Lower leg skin (tissue), 4 donors: ENCODE data around the gene GABPB2. TPM values are rescaled to one million over a fixed set of nuclear protein-coding genes. Genes with fewer than 3 reads are reported as not detected.

Source experiments
- DNase-seq, 2 donors: peaks; one replicate each; pipeline ENCODE4 v3.0.0-alpha.2; 2019; ENCODE audit warnings: low spot score in 2 of 2
- H3K4me3 ChIP-seq: fragments of 200-600 bp; sonication (generic); 2 replicates; pipeline ENCODE4 v1.5.1; 2017; ENCODE audit warnings: mild to moderate bottlenecking, low read depth; ENCODE audit not compliant: poor library complexity, severe bottlenecking
- CTCF ChIP-seq, 3 donors: fragments of 450-650 bp; IDR thresholded peaks; one replicate each; pipeline ENCODE4 v1.5.1; 2016; ENCODE audit warnings: antibody characterized with exemption in 3 of 3, mild to moderate bottlenecking in 3 of 3, moderate library complexity in 2 of 3
- POLR2A ChIP-seq, 2 donors: fragments of 450-650 bp; IDR thresholded peaks; one replicate each; pipeline ENCODE4 v1.6.1; 2016 to 2017; ENCODE audit warnings: antibody characterized with exemption in 2 of 2, mild to moderate bottlenecking in 1 of 2, moderate library complexity in 1 of 2
- WGBS, 2 donors: methylation state at CpG; one replicate each; pipeline ENCODE4 v1.1.5; 2018; 5-methylcytosine and 5-hydroxymethylcytosine counted together
- intact Hi-C: fragments of 100-400 bp; cut with DNase I; formaldehyde crosslinking; loops from one replicate; pipeline ENCODE4 v1.15.0; 2023; ENCODE audit warnings: low total_unique reads
- total RNA-seq, 4 donors: library from RNA; depleted of rRNA; stranded (reverse); fragments of >200 nt; gene quantifications; one replicate each; pipeline ENCODE4 v1.1.0, GENCODE V29; 2016

Gene GABPB2
- total RNA-seq, 4 donors from 2014 or later, result 8.1 to 16.6 (median 11.0) TPM

- WGBS, 2 donors, result 82 to 85% methylated on average over 5 of the region's 5 CpGs
- DNase-seq, result no peak
- TF ChIP-seq CTCF (IDR thresholded peaks at IDR 0.05), result no peak
- TF ChIP-seq POLR2A (IDR thresholded peaks at IDR 0.05), result no peak
- no peak overlapping the region for H3K4me3 ChIP-seq
- intact Hi-C loops, result no loop called here
Measured at GRCh38 chr1:151171190-151171589, 100.6 kb downstream of the GABPB2 start.

Other genes with a start within 250 kb of the GABPB2 start
- 10 to 100 TPM; 32.8 to 50.8 (median 45.0) TPM for gene ARNT, start 194.2 kb upstream of the GABPB2 start, total RNA-seq
- not detected for gene CTXND2, start 183.6 kb upstream of the GABPB2 start, total RNA-seq
- 10 to 100 TPM; 23.5 to 38.1 (median 32.8) TPM for gene SETDB1, start 144.4 kb upstream of the GABPB2 start, total RNA-seq
- 10 to 100 TPM; 28.8 to 50.1 (median 41.3) TPM for gene CERS2, start 95.9 kb upstream of the GABPB2 start, total RNA-seq
- gene ANXA9, start 88.5 kb upstream of the GABPB2 start, total RNA-seq, result 100 to 1,000 TPM in 1 of 4 donors, 10 to 100 TPM in 3; 55.1 to 103 (median 82.4) TPM
- 10 to 100 TPM; 28.5 to 36.6 (median 30.8) TPM for gene MINDY1, start 63.9 kb upstream of the GABPB2 start, total RNA-seq
- 10 to 100 TPM; 12.9 to 30.7 (median 22.9) TPM for gene PRUNE1, start 62.3 kb upstream of the GABPB2 start, total RNA-seq
- 100 to 1,000 TPM; 220 to 297 (median 254) TPM for gene BNIPL, start 34.2 kb upstream of the GABPB2 start, total RNA-seq
- 1 to 10 TPM; 3.1 to 4.6 (median 3.6) TPM for gene C1orf56, start 23.0 kb upstream of the GABPB2 start, total RNA-seq
- gene CDC42SE1, start 11.1 kb upstream of the GABPB2 start, total RNA-seq, result 10 to 100 TPM; 88.8 to 93.5 (median 92.0) TPM
- gene MLLT11, start 10.4 kb upstream of the GABPB2 start, total RNA-seq, result 1 to 10 TPM in 1 of 4 donors, under 1 TPM in 3; 0.47 to 1.6 (median 0.70) TPM
- 10 to 100 TPM in 2 of 4 donors, 1 to 10 TPM in 2; 9.7 to 30.4 (median 14.3) TPM for gene SEMA6C, start 75.9 kb downstream of the GABPB2 start, total RNA-seq
- 1 to 10 TPM; 1.2 to 5.6 (median 3.0) TPM for gene TNFAIP8L2, start 85.9 kb downstream of the GABPB2 start, total RNA-seq
- gene LYSMD1, start 95.1 kb downstream of the GABPB2 start, total RNA-seq, result 10 to 100 TPM in 3 of 4 donors, 1 to 10 TPM in 1; 9.2 to 16.1 (median 11.8) TPM
- gene SCNM1, start 95.4 kb downstream of the GABPB2 start, total RNA-seq, result 10 to 100 TPM; 24.1 to 38.8 (median 27.3) TPM
- gene TMOD4, start 105.2 kb downstream of the GABPB2 start, total RNA-seq, result under 1 TPM in 1 of 4 donors, not detected in 3; 0.49 TPM
- gene VPS72, start 119.4 kb downstream of the GABPB2 start, total RNA-seq, result 10 to 100 TPM; 27.3 to 43.3 (median 31.1) TPM
- 10 to 100 TPM; 27.7 to 67.6 (median 44.1) TPM for gene PIP5K1A, start 127.8 kb downstream of the GABPB2 start, total RNA-seq
- gene PSMD4, start 184.0 kb downstream of the GABPB2 start, total RNA-seq, result 100 to 1,000 TPM in 3 of 4 donors, 10 to 100 TPM in 1; 69.9 to 122 (median 118) TPM
- gene ZNF687, start 211.5 kb downstream of the GABPB2 start, total RNA-seq, result 10 to 100 TPM; 21.9 to 45.0 (median 32.2) TPM